H9 (cell line): ENCODE data around the gene BICD1. TPM values are rescaled to one million over a fixed set of nuclear protein-coding genes. Genes with fewer than 3 reads are reported as not detected.
A peak's percentile ranks its signal among the peaks of the same experiment; 100 is the strongest.

Source experiments
- DNase-seq: peaks from one replicate; pipeline ENCODE4 v3.0.0-alpha.2; 2017
- H2AFZ ChIP-seq: one replicate; pipeline ENCODE4 v1.6.1; 2013; ENCODE audit warnings: mild to moderate bottlenecking, low read length, control low read depth, moderate library complexity
- H2AK5ac ChIP-seq: 2 replicates; pipeline ENCODE4 v1.6.1; 2013; ENCODE audit warnings: low read length, control low read depth, mixed read lengths; ENCODE audit not compliant: insufficient read length
- H2BK120ac ChIP-seq: one replicate; pipeline ENCODE4 v1.6.1; 2013; ENCODE audit warnings: low read depth, mild to moderate bottlenecking, low read length, control low read depth, inconsistent platforms; ENCODE audit not compliant: poor library complexity, severe bottlenecking
- H2BK12ac ChIP-seq: 2 replicates; pipeline ENCODE4 v1.6.1; 2013; ENCODE audit warnings: low read length, control low read depth, mixed read lengths, low read depth; ENCODE audit not compliant: insufficient read length
- H2BK15ac ChIP-seq: 2 replicates; pipeline ENCODE4 v1.6.1; 2013; ENCODE audit warnings: low read depth, low read length, control low read depth
- H2BK20ac ChIP-seq: one replicate; pipeline ENCODE4 v1.6.1; 2013; ENCODE audit warnings: low read depth, mild to moderate bottlenecking, low read length, control low read depth, inconsistent platforms; ENCODE audit not compliant: poor library complexity, severe bottlenecking
- H2BK5ac ChIP-seq: 2 replicates; pipeline ENCODE4 v1.6.1; 2013; ENCODE audit warnings: low read length, control low read depth, mixed read lengths; ENCODE audit not compliant: insufficient read length
- H3K14ac ChIP-seq: 2 replicates; pipeline ENCODE4 v1.6.1; 2013; ENCODE audit warnings: low read length, control low read depth; ENCODE audit not compliant: insufficient read depth
- H3K18ac ChIP-seq: 2 replicates; pipeline ENCODE4 v1.6.1; 2013; ENCODE audit warnings: low read depth, mild to moderate bottlenecking, mixed read lengths, low read length, control low read depth; ENCODE audit not compliant: insufficient read length
- H3K23ac ChIP-seq: 2 replicates; pipeline ENCODE4 v1.6.1; 2013; ENCODE audit warnings: low read length, control low read depth, mixed read lengths, low read depth; ENCODE audit not compliant: insufficient read length
- H3K23me2 ChIP-seq: 2 replicates; pipeline ENCODE4 v1.6.1; 2013; ENCODE audit warnings: low read depth, mild to moderate bottlenecking, mixed read lengths, low read length, control low read depth; ENCODE audit not compliant: insufficient read length, poor library complexity, severe bottlenecking
- H3K27ac ChIP-seq: 2 replicates; pipeline ENCODE4 v1.5.1; 2013; ENCODE audit warnings: low read length, control low read depth, mixed read lengths, low read depth; ENCODE audit not compliant: insufficient read length
- H3K27me3 ChIP-seq: 2 replicates; pipeline ENCODE4 v1.6.1; 2013; ENCODE audit warnings: low read length, control low read depth, inconsistent platforms; ENCODE audit not compliant: insufficient read depth
- H3K4ac ChIP-seq: 2 replicates; pipeline ENCODE4 v1.6.1; 2013; ENCODE audit warnings: low read depth, mild to moderate bottlenecking, control low read depth, inconsistent platforms, low read length, moderate library complexity
- H3K4me1 ChIP-seq: 2 replicates; pipeline ENCODE4 v1.6.1; 2013; ENCODE audit warnings: low read length, control low read depth, inconsistent platforms; ENCODE audit not compliant: insufficient read depth
- H3K4me2 ChIP-seq: 2 replicates; pipeline ENCODE4 v1.6.1; 2013; ENCODE audit warnings: low read length, control low read depth, mixed read lengths; ENCODE audit not compliant: insufficient read length, insufficient read depth
- H3K56ac ChIP-seq: 2 replicates; pipeline ENCODE4 v1.6.1; 2013; ENCODE audit warnings: low read depth, mild to moderate bottlenecking, mixed read lengths, low read length, control low read depth; ENCODE audit not compliant: insufficient read length
- H3K79me1 ChIP-seq: 2 replicates; pipeline ENCODE4 v1.6.1; 2013; ENCODE audit warnings: low read depth, mild to moderate bottlenecking, moderate library complexity, low read length, control low read depth, inconsistent platforms; ENCODE audit not compliant: insufficient read depth, poor library complexity, severe bottlenecking
- H3K79me2 ChIP-seq: 2 replicates; pipeline ENCODE4 v1.6.1; 2013; ENCODE audit warnings: low read length, control low read depth, inconsistent platforms; ENCODE audit not compliant: insufficient read depth
- H3K9ac ChIP-seq: 2 replicates; pipeline ENCODE4 v1.6.1; 2013; ENCODE audit warnings: low read length, control low read depth, mixed read lengths; ENCODE audit not compliant: insufficient read length; ENCODE audit errors: extremely low read depth
- H3K9me3 ChIP-seq: one replicate; pipeline ENCODE4 v1.6.1; 2013; ENCODE audit warnings: low read depth, low read length, inconsistent platforms; ENCODE audit not compliant: control insufficient read depth
- H3T11ph ChIP-seq: one replicate; pipeline ENCODE4 v1.6.1; 2013; ENCODE audit warnings: mild to moderate bottlenecking, low read length, control low read depth, inconsistent platforms
- H4K20me1 ChIP-seq: one replicate; pipeline ENCODE4 v1.6.1; 2013; ENCODE audit not compliant: control insufficient read depth, insufficient read length, insufficient read depth
- H4K5ac ChIP-seq: 2 replicates; pipeline ENCODE4 v1.6.1; 2013; ENCODE audit warnings: low read depth, mild to moderate bottlenecking, mixed read lengths, low read length, control low read depth; ENCODE audit not compliant: insufficient read length
- H4K8ac ChIP-seq: replicated peaks from 2 replicates; pipeline ENCODE4 v1.6.1; 2013; ENCODE audit warnings: low read length, control low read depth, mixed read lengths, low read depth; ENCODE audit not compliant: insufficient read length
- H4K91ac ChIP-seq: 2 replicates; pipeline ENCODE4 v1.6.1; 2013; ENCODE audit warnings: low read depth, mild to moderate bottlenecking, moderate library complexity, mixed read lengths, low read length, control low read depth; ENCODE audit not compliant: insufficient read length
- H3K27ac Mint-ChIP-seq, 3 experiments: 2 replicates in 2 of 3; 3 replicates in 1 of 3; pipeline ENCODE4 v1.8.0; 2020 to 2021; ENCODE audit warnings: mixed read lengths in 3 of 3, mild to moderate bottlenecking in 1 of 3, moderate library complexity in 1 of 3
- H3K27me3 Mint-ChIP-seq: 2 replicates; pipeline ENCODE4 v1.8.0; 2021; ENCODE audit warnings: low read depth, mild to moderate bottlenecking, moderate library complexity, mixed read lengths
- H3K36me3 Mint-ChIP-seq, 3 experiments: 2 replicates in 2 of 3; 3 replicates in 1 of 3; pipeline ENCODE4 v1.8.0; 2020 to 2021; ENCODE audit warnings: low read depth in 3 of 3, mixed read lengths in 3 of 3; ENCODE audit not compliant: insufficient read depth in 1 of 3
- H3K4me1 Mint-ChIP-seq, 2 experiments: 2 replicates each; pipeline ENCODE4 v1.8.0; 2020; ENCODE audit warnings: mixed read lengths in 2 of 2
- H3K4me3 Mint-ChIP-seq, 2 experiments: 2 replicates in 1 of 2; 3 replicates in 1 of 2; pipeline ENCODE4 v1.8.0; 2020 to 2021; ENCODE audit warnings: mild to moderate bottlenecking in 2 of 2, mixed read lengths in 2 of 2, moderate library complexity in 1 of 2
- H3K9me3 Mint-ChIP-seq, 2 experiments: 2 replicates in 1 of 2; 3 replicates in 1 of 2; pipeline ENCODE4 v1.8.0; 2020; ENCODE audit warnings: mild to moderate bottlenecking in 2 of 2, mixed read lengths in 2 of 2, moderate library complexity in 1 of 2
- CTCF ChIP-seq: fragments of 200-600 bp; sonication (generic); conservative IDR thresholded peaks from 3 replicates; pipeline ENCODE4 v1.8.0; 2021; ENCODE audit warnings: antibody characterized with exemption, mild to moderate bottlenecking
- WGBS: extraction: QIAGEN DNeasy Blood & Tissue Kit; methylation state at CpG from one replicate; pipeline ENCODE4 v1.1.7; 2013; ENCODE audit warnings: missing lambda C conversion rate, low lambda C conversion rate, mixed read lengths; ENCODE audit not compliant: insufficient read length; ENCODE audit errors: extremely low coverage; 5-methylcytosine and 5-hydroxymethylcytosine counted together
- total RNA-seq: library from RNA; stranded (reverse); gene quantifications from 2 replicates; pipeline ENCODE4 v1.2.1, GENCODE V29; 2021

The BICD1 gene
- total RNA-seq, 1 experiment from 2014 or later: 134 TPM

DNA sequence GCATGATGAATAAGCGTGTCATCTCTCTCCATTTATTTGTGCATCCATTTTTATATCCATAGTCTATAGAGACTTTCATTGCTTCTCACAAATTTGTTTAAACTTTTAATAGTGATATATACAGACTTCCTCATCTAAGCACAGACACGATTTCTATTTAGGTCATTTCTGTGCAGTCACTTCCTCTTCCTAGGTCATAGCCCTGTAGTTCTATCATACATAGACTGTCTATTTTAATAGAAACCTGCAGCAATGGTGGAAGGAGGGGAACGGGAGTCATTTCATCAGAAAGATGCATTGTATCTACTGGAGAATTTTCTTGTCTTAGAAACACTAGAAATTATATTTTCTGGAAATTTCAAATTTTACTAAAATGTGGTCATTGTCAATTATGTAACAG is 159.3 kb downstream of the BICD1 start:
- H3K27ac ChIP-seq: no peak overlapping the region
- no CpG with 5 or more reads among the region's 3 CpGs for WGBS

More for the DNA sequence above, 159.3 kb downstream of the BICD1 start:
- peaks cover 13 to 16% of the 10 kb centered on the region in 2 experiments for H3K4me1 Mint-ChIP-seq
- Histone ChIP-seq H3K4me2 (no peak overlapping the region), H3K23ac (no peak overlapping the region), H3K56ac (no peak overlapping the region), H3K9me3 (no peaks in the 10 kb centered on the region), H2BK20ac (no peak overlapping the region), H2BK5ac (no peak overlapping the region), H4K5ac (no peak overlapping the region), H3K4ac (no peak overlapping the region), H3T11ph (no peak overlapping the region), H2BK120ac (no peak overlapping the region), H3K27me3 (no peaks in the 10 kb centered on the region), H4K20me1 (no peaks in the 10 kb centered on the region), H4K8ac (no peak overlapping the region), H3K4me1 (peaks cover 4% of the 10 kb centered on the region), H2BK15ac (no peak overlapping the region), H2AK5ac (no peak overlapping the region), H3K79me2 (no peaks in the 10 kb centered on the region), H3K9ac (no peak overlapping the region), H3K79me1 (peaks cover 3% of the 10 kb centered on the region), H4K91ac (no peak overlapping the region), H2AFZ (no peak overlapping the region), H3K14ac (no peak overlapping the region), H3K23me2 (no peaks in the 10 kb centered on the region), H3K18ac (no peak overlapping the region), H2BK12ac (no peak overlapping the region)
- H3K9me3 Mint-ChIP-seq: no peaks in the 10 kb centered on the region
- H3K27me3 Mint-ChIP-seq: no peaks in the 10 kb centered on the region
- DNase-seq: no peak
- peaks cover 0 to 6% (median 0%) of the 10 kb centered on the region in 3 experiments; a peak in 3 of 7 replicates for H3K36me3 Mint-ChIP-seq
- H3K4me3 Mint-ChIP-seq: no peak overlapping the region
- TF ChIP-seq CTCF: no peak
- peak overlapping the region in 1 of 3 experiments; percentile 71; a peak in 1 of 7 replicates for H3K27ac Mint-ChIP-seq
